Esophagus muscularis mucosa (tissue), 4 donors: ENCODE data around the gene SMIM44. TPM values are rescaled to one million over a fixed set of nuclear protein-coding genes. Genes with fewer than 3 reads are reported as not detected.

Source experiments
- DNase-seq: peaks from one replicate; pipeline ENCODE4 v3.0.0-alpha.2; 2017; ENCODE audit errors: extremely low spot score
- H3K27ac ChIP-seq, 4 donors: fragments of 200-600 bp; sonication (generic); replicated peaks in 1 of 4; 1 replicate in 3 of 4; 2 replicates in 1 of 4; pipeline ENCODE4 v1.5.1; 2016 to 2019; ENCODE audit warnings: mild to moderate bottlenecking in 1 of 4
- H3K27me3 ChIP-seq, 4 donors: fragments of 200-600 bp; sonication (generic); one replicate each; pipeline versions ENCODE4 v1.5.1 to v1.6.0; 2016 to 2019
- H3K36me3 ChIP-seq, 4 donors: fragments of 200-600 bp; sonication (generic); one replicate each; pipeline ENCODE4 v1.5.1; 2016 to 2019
- H3K4me1 ChIP-seq, 4 donors: fragments of 200-600 bp; sonication (generic); one replicate each; pipeline ENCODE4 v1.5.1; 2016 to 2019
- H3K4me3 ChIP-seq, 4 donors: fragments of 200-600 bp; sonication (generic); 1 replicate in 2 of 4; 2 replicates in 2 of 4; pipeline ENCODE4 v1.5.1; 2016 to 2019; ENCODE audit warnings: mild to moderate bottlenecking in 4 of 4, moderate library complexity in 1 of 4
- H3K9me3 ChIP-seq, 4 donors: fragments of 200-600 bp; sonication (generic); 1 replicate in 3 of 4; 2 replicates in 1 of 4; pipeline ENCODE4 v1.5.1; 2016 to 2019
- EP300 ChIP-seq: sonication (generic); formaldehyde crosslinking; IDR thresholded peaks from one replicate; pipeline ENCODE4 v1.6.1; 2017; ENCODE audit warnings: antibody characterized with exemption
- POLR2A ChIP-seq: fragments of 450-650 bp; IDR thresholded peaks from one replicate; pipeline ENCODE4 v1.6.1; 2017; ENCODE audit warnings: antibody characterized with exemption, moderate library complexity, mild to moderate bottlenecking, low read depth
- POLR2AphosphoS5 ChIP-seq, 2 donors: sonication (generic); formaldehyde crosslinking; IDR thresholded peaks; one replicate each; pipeline ENCODE4 v1.6.1; 2017; ENCODE audit warnings: antibody characterized with exemption in 2 of 2
- WGBS: methylation state at CpG from one replicate; pipeline ENCODE4 v1.1.5; 2018; 5-methylcytosine and 5-hydroxymethylcytosine counted together
- intact Hi-C: fragments of 100-400 bp; cut with DNase I; formaldehyde crosslinking; loops from one replicate; pipeline ENCODE4 v1.15.1; 2023
- total RNA-seq, 4 donors: library from RNA; depleted of rRNA; stranded (reverse); fragments of >200 nt; gene quantifications; one replicate each; pipeline versions ENCODE4 v1.1.0 to v1.2.1, GENCODE V29; 2016
- TF ChIP-seq, protein P1 (sequence below), 3 experiments: fragments of 200-600 bp in 2 of 3; fragments of 450-650 bp in 1 of 3; sonication (generic) in 2 of 3; IDR thresholded peaks; one replicate each; pipeline ENCODE4 v1.5.1; 2017 to 2019; ENCODE audit warnings: antibody characterized with exemption in 3 of 3, mild to moderate bottlenecking in 2 of 3, moderate library complexity in 1 of 3

SMIM44 gene
- total RNA-seq, 4 donors from 2014 or later: not detected

DNA sequence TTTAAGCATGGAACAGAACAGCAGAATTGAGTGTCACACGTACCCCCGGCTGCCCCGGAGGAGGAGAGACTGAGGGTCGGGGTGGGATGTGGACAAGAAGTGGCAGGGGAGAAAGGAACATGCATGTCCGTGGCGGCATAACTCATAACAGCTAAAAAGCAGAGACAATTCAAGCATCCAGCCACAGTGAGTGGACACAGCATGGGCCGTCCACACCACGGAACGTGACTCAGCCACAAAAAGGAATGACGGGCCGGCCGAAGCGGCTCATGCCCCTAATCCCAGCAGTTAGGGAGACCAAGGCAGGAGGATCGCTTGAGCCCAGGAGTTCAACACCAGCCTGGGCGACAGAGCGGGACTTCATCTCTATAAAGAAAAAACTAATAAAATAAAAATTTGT, 9.7 kb upstream of the SMIM44 start:
- no peak overlapping the region for H3K4me3 ChIP-seq
- 92% methylated on average over 16 of the region's 16 CpGs for WGBS
- DNase-seq: no peak
- H3K36me3 ChIP-seq: peaks cover 41 to 79% (median 67%) of the 10 kb centered on the region in 4 donors
- H3K9me3 ChIP-seq: no peaks in the 10 kb centered on the region
- TF ChIP-seq POLR2AphosphoS5 (IDR thresholded peaks at IDR 0.05) (no peak), EP300 (no peak), POLR2A (no peak)
- TF ChIP-seq, protein P1, sequence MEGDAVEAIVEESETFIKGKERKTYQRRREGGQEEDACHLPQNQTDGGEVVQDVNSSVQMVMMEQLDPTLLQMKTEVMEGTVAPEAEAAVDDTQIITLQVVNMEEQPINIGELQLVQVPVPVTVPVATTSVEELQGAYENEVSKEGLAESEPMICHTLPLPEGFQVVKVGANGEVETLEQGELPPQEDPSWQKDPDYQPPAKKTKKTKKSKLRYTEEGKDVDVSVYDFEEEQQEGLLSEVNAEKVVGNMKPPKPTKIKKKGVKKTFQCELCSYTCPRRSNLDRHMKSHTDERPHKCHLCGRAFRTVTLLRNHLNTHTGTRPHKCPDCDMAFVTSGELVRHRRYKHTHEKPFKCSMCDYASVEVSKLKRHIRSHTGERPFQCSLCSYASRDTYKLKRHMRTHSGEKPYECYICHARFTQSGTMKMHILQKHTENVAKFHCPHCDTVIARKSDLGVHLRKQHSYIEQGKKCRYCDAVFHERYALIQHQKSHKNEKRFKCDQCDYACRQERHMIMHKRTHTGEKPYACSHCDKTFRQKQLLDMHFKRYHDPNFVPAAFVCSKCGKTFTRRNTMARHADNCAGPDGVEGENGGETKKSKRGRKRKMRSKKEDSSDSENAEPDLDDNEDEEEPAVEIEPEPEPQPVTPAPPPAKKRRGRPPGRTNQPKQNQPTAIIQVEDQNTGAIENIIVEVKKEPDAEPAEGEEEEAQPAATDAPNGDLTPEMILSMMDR (IDR thresholded peaks at IDR 0.05): no peak
- intact Hi-C loops: no loop called here
- no peaks in the 10 kb centered on the region for H3K27me3 ChIP-seq
- peaks cover 0 to 3% (median 0%) of the 10 kb centered on the region in 4 donors for H3K4me1 ChIP-seq
- no peak overlapping the region for H3K27ac ChIP-seq

DNA sequence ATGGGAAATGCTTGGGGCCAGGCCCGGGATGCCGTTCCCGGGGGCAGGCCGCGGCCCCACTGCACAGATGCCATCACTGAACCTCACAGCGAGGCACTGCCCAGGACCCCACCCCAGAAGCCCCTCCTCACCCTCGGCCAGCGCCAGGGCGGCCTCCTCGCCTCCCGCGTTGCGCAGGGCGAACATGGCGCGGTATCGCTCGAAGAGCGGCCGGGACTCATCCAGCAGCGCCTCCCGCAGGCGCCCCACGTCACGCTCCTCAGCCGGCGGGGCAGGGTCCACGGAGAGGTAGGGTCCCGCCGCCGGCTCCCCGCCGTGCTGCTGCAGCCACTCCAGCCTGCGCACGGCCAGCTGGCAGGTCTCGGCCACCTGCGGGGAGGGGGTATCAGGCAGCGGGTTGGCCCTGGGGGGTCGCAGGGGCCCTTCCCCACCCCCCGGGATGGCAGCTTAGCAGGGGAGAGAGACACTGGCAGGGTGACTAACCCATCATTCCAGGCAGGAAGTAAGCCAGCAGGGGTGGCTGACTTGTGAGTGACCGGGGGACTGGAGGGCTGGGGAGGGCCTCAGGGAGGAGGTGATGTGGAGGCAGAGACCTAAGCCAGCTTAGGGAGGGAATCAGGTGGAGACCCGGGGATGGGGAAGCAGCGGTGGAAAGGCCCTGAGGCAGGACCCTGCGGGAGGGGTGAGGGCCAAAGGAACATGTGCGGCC, 9.0 kb upstream of the SMIM44 start:
- Histone ChIP-seq H3K27ac (no peak overlapping the region), H3K4me1 (no peaks in the 10 kb centered on the region), H3K27me3 (no peaks in the 10 kb centered on the region), H3K36me3 (peaks cover 41 to 77% (median 66%) of the 10 kb centered on the region in 4 donors), H3K4me3 (no peak overlapping the region), H3K9me3 (no peaks in the 10 kb centered on the region)
- 94% methylated on average over 38 of the region's 45 CpGs for WGBS
- DNase-seq: no peak
- intact Hi-C loops: no loop called here
- no peak for TF ChIP-seq EP300
- no peak for TF ChIP-seq POLR2A

DNA sequence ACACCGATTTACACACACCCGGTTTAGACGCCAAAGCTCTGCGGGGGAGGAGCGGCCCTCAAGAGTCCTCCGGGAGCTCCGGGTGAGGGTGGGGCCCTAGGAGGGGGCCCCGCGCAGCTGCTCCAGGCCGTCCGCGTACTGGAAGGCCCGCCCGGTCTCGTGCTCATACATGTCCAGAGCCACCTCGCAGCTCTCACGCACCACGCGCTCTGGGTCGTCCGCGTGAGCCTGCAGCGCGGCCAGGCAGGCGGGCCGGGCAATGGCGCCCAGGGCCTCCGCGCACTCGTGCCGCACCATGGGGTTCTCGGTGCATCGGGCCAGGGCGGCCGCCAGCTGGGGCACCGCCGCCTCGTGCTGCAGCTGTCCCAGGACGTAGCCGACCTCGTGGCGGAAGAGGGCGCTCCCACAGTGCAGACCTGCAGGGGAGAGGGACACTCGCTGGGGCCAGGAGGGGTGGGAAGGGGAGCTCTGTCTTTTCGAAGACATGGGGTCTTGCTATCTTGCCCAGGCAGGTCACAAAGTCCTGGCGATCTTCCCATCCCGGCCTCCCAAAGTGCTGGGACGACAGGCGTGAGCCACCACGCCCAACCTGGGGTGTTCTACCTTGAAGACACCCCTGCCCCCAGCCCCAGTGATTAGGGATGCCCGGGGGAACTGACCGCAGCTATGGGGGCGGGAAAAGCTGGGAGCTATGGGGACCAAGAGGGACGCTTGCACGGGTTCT, 8.3 kb upstream of the SMIM44 start:
- Histone ChIP-seq H3K27me3 (peaks cover 0 to 3% (median 0%) of the 10 kb centered on the region in 4 donors), H3K4me3 (no peak overlapping the region), H3K9me3 (no peaks in the 10 kb centered on the region), H3K4me1 (no peaks in the 10 kb centered on the region), H3K36me3 (peaks cover 40 to 69% (median 61%) of the 10 kb centered on the region in 4 donors), H3K27ac (no peak overlapping the region)
- DNase-seq: no peak
- 89% methylated on average over 43 of the region's 55 CpGs for WGBS
- intact Hi-C loops: no loop called here
- TF ChIP-seq EP300 (no peak), POLR2AphosphoS5 (IDR thresholded peaks at IDR 0.05) (no peak), POLR2A (no peak)
- TF ChIP-seq, protein P1 (IDR thresholded peaks at IDR 0.05): no peak

DNA sequence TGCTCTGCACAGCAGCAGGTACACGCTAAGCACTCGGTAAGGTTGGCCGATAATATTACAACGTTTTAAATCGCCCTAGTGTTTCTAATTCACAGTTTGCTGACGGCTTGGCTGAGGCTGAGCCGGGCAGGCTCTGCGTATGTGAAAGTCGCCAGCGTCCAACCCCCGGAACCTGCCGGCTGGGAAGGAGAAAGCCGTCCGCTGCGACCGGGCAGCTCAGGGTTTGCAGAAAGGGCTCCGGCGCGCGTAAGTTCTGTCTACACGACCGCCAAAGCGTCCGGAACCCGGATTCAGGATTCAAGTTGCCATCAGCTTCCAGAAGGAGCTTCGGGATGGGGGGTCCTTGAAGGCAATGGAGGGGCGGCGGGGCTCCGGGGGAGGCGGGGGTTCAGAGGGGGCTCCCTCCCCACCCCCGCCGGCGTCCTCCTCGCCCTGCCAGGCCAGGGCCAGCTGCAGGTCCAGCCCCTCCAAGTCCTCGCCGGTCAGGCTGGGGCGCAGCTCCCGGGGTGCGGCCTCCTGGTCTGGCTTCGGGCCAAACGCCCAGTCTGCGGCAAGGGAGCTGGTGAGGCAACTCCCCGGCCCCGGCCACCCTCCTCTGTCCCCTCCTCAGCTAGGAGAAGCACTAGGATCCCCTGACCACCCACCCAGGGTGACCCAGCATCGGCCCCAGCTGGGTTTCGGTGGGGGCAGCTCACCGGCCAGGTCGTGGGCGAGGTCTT, 575 bp downstream of the SMIM44 start:
- Histone ChIP-seq H3K4me3 (no peak overlapping the region), H3K4me1 (peaks cover 0 to 24% (median 0%) of the 10 kb centered on the region in 4 donors), H3K36me3 (no peaks in the 10 kb centered on the region), H3K27ac (no peak overlapping the region), H3K27me3 (peaks cover 0 to 79% (median 33%) of the 10 kb centered on the region in 4 donors), H3K9me3 (no peaks in the 10 kb centered on the region)
- TF ChIP-seq POLR2A (no peak), EP300 (no peak)
- WGBS: 80% methylated on average over 32 of the region's 49 CpGs
- intact Hi-C loops: no loop called here
- DNase-seq: no peak

GRCh38 chr19:3481241-3482090, 1.8 kb downstream of the SMIM44 start:
- Histone ChIP-seq H3K27me3 (peaks cover 0 to 76% (median 33%) of the 10 kb centered on the region in 4 donors), H3K9me3 (no peaks in the 10 kb centered on the region), H3K4me3 (no peak overlapping the region), H3K27ac (no peak overlapping the region), H3K36me3 (no peaks in the 10 kb centered on the region), H3K4me1 (peaks cover 0 to 24% (median 0%) of the 10 kb centered on the region in 4 donors)
- DNase-seq: no peak
- TF ChIP-seq POLR2A (no peak), EP300 (no peak), POLR2AphosphoS5 (IDR thresholded peaks at IDR 0.05) (no peak)
- TF ChIP-seq, protein P1 (IDR thresholded peaks at IDR 0.05): no peak
- intact Hi-C loops: no loop called here
- WGBS: 73% methylated on average over 34 of the region's 38 CpGs
